ENCODE results near the gene SAP30L.
A peak's percentile ranks its signal among the peaks of the same experiment; 100 is the strongest.

GRCh38 chr5:154478224-154478565 lies 32.4 kb downstream of the SAP30L start, which contains the start of gene HAND1:
- TF ChIP-seq, protein P1, sequence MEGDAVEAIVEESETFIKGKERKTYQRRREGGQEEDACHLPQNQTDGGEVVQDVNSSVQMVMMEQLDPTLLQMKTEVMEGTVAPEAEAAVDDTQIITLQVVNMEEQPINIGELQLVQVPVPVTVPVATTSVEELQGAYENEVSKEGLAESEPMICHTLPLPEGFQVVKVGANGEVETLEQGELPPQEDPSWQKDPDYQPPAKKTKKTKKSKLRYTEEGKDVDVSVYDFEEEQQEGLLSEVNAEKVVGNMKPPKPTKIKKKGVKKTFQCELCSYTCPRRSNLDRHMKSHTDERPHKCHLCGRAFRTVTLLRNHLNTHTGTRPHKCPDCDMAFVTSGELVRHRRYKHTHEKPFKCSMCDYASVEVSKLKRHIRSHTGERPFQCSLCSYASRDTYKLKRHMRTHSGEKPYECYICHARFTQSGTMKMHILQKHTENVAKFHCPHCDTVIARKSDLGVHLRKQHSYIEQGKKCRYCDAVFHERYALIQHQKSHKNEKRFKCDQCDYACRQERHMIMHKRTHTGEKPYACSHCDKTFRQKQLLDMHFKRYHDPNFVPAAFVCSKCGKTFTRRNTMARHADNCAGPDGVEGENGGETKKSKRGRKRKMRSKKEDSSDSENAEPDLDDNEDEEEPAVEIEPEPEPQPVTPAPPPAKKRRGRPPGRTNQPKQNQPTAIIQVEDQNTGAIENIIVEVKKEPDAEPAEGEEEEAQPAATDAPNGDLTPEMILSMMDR (IDR thresholded peaks at IDR 0.05), result peak in 1 of 5 experiments; percentile 3
- TF ChIP-seq POLR2AphosphoS5 (IDR thresholded peaks at IDR 0.05), result peak in 2 of 3 donors; percentile 48 to 57
- TF ChIP-seq POLR2A (IDR thresholded peaks at IDR 0.05), result no peak

Measured in transverse colon (tissue), 4 donors.